Coronary artery (tissue), 2 donors: ENCODE measurements around the gene GOT1.

Experiments used
- DNase-seq: peaks from one replicate; pipeline ENCODE4 v3.0.0-alpha.2; 2017; ENCODE audit warnings: low spot score
- H3K27ac ChIP-seq, 2 donors: fragments of 200-600 bp; sonication (generic); one replicate each; pipeline ENCODE4 v1.5.1; 2016 to 2019
- H3K4me3 ChIP-seq: fragments of 200-600 bp; sonication (generic); 2 replicates; pipeline ENCODE4 v1.5.1; 2016; ENCODE audit warnings: mild to moderate bottlenecking, moderate library complexity
- TF ChIP-seq, protein P1 (sequence below): fragments of 200-600 bp; sonication (generic); IDR thresholded peaks from one replicate; pipeline ENCODE4 v1.5.1; 2019; ENCODE audit warnings: antibody characterized with exemption

GOT1 gene

GRCh38 chr10:99427566-99428190 lies 2.7 kb downstream of the GOT1 start:
- Histone ChIP-seq H3K4me3 (no peak overlapping the region), H3K27ac (no peak overlapping the region)
- no peak for DNase-seq
- TF ChIP-seq, protein P1, sequence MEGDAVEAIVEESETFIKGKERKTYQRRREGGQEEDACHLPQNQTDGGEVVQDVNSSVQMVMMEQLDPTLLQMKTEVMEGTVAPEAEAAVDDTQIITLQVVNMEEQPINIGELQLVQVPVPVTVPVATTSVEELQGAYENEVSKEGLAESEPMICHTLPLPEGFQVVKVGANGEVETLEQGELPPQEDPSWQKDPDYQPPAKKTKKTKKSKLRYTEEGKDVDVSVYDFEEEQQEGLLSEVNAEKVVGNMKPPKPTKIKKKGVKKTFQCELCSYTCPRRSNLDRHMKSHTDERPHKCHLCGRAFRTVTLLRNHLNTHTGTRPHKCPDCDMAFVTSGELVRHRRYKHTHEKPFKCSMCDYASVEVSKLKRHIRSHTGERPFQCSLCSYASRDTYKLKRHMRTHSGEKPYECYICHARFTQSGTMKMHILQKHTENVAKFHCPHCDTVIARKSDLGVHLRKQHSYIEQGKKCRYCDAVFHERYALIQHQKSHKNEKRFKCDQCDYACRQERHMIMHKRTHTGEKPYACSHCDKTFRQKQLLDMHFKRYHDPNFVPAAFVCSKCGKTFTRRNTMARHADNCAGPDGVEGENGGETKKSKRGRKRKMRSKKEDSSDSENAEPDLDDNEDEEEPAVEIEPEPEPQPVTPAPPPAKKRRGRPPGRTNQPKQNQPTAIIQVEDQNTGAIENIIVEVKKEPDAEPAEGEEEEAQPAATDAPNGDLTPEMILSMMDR: no peak

DNA sequence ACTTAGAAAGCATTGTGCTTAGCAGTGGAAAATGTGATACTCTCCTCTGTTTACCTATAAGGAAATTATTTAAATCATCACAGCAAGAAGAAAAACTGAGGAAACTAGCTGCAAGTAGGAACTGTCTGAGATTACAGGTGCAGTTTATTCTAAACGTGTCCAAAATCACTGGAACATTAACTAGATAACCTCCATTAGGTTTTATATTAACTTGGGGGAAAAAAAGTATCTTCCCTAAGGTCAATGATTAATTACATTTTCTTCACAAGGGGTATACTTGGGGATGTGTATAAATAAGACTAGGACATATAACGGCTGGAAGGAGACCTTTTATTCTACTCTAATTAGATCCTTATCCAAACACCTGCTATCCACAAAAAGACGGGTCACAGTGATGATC lies 3.7 kb downstream of the GOT1 start:
- Histone ChIP-seq H3K27ac (no peak overlapping the region), H3K4me3 (no peak overlapping the region)
- no peak for DNase-seq
- TF ChIP-seq, protein P1: no peak

GRCh38 chr10:99425204-99425603 lies 5.2 kb downstream of the GOT1 start:
- no peak for DNase-seq
- Histone ChIP-seq H3K27ac (no peak overlapping the region), H3K4me3 (no peak overlapping the region)
- TF ChIP-seq, protein P1: no peak

- no peak overlapping the region for H3K27ac ChIP-seq
- DNase-seq: no peak
- no peak overlapping the region for H3K4me3 ChIP-seq
- TF ChIP-seq, protein P1: no peak
Measured at GRCh38 chr10:99424656-99425055, 5.8 kb downstream of the GOT1 start.

DNA sequence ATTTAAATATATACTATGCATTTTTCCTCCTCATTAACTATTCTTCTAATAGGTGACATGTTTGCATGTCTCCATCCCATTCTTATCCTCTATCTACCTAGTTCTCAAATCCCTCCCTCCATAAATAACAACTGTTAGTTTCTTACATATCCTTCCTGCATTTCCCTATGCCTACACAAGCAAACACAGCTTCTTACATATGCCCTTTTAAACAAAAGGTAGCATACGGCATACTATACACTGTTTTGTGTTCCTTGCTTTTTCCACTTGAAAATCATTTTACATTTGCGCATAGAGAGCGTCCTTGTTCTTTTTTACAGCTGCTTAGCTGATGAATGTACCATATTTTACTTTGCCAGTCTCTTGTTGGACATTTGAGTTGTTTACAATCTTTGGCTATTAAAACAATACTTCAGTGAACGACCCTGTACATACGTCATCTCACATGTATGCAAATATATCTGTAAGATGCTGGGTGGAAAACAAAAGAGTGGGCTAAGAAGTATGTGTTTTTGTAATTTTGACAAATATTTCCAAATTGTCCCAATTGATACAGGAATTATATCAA lies 7.8 kb downstream of the GOT1 start:
- no peak overlapping the region for H3K27ac ChIP-seq
- no peak for DNase-seq
- TF ChIP-seq, protein P1: no peak
- H3K4me3 ChIP-seq: no peak overlapping the region

- no peak for DNase-seq
- TF ChIP-seq, protein P1: no peak
- H3K4me3 ChIP-seq: no peak overlapping the region
- H3K27ac ChIP-seq: no peak overlapping the region
Measured at GRCh38 chr10:99421233-99421739, 9.1 kb downstream of the GOT1 start.

DNA sequence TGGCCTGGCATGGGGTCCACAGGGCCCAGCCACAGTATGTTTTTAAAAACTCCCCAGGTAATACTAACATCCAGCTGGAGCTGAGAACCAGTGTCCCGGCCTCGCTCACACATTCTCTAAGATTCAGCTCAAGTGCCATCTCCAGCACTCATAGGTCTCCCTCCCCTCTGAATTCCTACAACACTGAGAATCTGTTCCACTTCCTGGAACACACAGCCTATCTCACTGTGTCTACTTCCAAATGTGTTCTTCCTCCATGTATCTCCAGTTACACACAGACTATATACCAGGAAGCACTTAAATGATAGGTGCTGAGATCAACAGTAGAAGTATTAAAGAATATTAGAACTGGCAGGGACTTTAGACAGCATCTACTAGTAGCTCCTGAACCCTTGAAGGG lies 10.7 kb downstream of the GOT1 start:
- Histone ChIP-seq H3K27ac (no peak overlapping the region), H3K4me3 (no peak overlapping the region)
- TF ChIP-seq, protein P1: no peak
- DNase-seq: no peak
